Measurements from ENCODE around the gene PRMT9.

The PRMT9 gene

DNA sequence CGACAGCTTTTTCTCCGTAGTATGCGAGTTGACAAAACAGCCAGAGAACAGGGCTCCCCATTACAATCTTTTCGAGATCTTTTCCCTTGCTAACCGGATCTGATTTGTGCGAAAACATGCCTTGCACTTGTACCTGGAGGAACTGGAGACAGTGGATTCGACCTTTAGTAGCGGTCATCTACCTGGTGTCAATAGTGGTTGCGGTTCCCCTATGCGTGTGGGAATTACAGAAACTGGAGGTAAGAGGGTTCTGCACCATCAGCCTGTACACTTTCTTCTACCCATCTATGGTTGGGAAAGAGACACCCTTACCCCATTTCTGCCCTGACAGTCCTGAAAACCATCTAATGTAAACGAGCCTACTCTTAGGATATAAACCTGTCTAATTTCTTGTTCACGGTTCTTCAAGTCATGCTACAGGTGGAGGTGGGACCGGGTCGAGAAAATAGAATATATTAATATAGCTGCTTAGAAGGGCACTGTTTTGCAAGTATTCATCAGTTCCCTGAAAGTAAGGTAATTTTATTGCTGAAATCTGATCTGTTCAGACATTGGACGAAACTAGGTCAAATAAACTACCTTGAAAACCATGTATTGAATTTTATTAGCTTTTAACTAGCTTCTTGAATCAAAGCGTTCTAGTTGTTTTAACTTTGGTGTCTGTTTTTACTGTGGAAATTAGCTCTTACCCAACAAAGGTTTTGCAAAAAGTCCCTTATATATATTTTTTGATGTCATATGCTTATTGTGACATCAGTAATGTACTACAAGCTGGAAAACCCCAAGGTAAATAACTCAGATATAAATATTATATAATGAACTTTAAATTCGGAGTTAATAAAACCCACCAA lies 65.9 kb downstream of the PRMT9 start:
- DNase-seq: no peak

DNA sequence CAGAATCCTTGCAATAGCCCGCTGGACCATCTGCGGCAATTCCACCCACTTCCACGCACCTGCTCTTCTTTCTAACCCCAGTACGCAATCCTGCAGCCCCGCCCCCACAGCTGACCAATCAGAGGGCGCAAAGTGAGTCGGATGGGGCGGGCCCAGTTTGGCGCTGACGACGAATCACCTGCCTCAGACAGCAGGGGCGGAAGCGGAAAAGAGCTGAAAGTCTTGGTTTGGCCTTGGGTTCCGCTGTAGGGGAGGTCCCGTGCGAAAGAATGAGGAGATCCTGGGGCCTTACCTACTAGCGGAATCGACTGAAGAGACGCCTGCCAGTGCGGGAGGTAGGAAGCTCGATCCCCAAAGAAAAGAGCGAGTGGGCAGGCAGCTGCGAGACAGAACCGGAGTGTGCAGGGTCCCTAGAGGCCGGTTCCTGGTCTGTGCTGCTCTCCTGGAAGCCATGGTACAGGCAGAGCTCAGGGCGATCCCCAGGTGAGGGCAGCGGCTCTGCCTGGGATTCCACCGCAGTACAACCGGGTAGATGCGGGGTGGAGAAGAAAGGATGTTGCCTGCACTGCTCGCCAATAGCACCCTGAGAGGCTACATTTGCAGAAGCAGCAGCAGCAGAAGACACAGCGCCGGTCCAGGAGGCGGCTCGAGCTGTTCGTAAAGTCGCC lies 66.7 kb downstream of the PRMT9 start, which contains the start of gene TMEM184C:
Gene TMEM184C (plus strand): TSS at position 225 of the 668 bp plus-strand sequence. CDS start 560 bp downstream, outside the sequence.
- DNase-seq: peak; percentile 99

DNA sequence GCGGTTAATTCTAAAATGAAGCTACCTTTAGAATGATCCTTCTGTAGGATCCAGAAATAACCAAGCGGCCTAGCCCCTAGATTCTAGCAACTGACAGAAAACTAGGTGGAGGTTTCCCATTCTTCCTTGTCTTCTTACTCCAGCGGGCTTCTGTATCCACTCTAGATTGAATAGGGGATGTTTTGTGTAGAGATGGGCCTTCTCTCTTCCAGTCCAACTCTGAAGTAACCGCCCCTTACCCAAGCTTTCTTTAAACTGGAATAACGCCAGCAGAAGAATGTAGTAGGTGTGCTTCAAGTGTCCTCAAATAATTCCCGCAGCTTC lies 67.2 kb downstream of the PRMT9 start:
- no peak for DNase-seq

DNA sequence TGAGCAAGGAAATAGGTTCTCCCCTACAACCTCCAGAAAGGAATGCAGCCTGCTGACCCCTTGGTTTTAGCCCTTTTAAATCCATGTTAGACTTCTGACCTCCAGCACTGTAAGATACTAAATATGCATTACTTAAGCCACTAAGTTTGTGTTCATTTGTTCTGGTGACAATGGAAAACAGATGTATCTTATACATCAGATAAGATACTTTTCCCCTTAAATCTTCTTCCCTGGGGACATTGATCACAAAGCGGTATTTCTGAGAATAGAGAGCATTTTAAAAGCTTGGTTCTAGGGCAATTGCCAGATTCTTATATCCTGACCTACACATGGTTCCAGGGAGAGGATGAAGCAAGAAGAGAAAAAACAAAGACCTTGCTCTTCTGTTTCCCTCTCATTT lies 73.3 kb downstream of the PRMT9 start:
- DNase-seq: no peak

DNA sequence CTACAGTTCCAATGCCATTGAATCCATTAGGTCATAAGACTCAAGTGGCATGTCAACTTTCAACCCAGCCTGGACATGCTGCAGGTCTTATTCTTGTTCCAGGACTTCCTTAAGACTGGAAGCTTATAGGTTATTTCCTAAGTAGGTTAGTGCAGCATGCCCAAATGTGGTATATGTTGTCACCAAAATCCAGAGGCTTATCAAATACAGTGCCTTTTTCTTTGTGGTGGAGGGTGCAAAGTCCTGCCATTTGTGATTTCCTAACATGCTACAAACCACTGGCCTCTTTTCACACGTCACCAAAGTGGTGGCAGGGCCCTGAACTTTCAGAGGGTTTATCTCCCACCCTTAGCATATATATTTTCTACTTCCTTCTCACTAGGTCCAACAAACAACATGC lies 76.5 kb downstream of the PRMT9 start:
- DNase-seq: no peak

DNA sequence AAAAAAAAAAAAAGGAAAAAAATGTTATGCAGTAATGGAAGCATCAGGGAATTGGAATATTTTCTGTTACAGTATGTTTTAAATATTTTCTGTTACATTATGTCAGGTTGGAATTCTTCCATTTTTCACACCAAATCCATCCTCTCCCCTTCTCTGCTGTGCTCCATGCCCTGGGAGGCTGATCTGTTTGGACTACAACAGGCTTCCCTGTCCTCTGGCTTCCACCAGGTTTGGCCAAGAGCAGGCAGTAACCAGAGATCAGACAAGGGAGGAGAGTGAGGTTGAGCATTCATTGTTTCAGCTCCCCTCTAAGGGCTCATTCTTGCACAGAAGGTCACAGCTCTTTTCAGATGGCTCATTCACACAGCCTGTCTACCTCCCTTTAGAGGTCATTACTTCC lies 78.5 kb downstream of the PRMT9 start:
- DNase-seq: no peak

DNA sequence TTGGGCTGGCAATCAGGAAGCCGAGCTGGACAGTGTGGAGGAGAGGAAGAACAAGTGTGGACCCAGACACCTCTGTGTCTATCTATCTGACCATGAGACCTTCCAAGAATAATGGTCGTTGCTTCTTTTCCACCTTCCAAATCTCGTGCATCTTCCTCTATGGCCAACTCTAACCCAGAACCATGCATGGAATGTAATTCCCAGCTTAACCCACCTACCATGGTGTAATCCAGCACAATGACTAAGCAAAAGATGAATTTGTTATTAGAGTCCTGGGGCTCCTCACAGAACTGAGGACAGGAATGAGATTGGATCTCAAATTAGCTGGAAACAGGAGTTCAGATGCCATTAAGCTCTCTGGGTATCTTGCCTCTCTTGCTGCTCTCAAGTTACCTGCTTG lies 84.2 kb downstream of the PRMT9 start:
- DNase-seq: no peak

DNA sequence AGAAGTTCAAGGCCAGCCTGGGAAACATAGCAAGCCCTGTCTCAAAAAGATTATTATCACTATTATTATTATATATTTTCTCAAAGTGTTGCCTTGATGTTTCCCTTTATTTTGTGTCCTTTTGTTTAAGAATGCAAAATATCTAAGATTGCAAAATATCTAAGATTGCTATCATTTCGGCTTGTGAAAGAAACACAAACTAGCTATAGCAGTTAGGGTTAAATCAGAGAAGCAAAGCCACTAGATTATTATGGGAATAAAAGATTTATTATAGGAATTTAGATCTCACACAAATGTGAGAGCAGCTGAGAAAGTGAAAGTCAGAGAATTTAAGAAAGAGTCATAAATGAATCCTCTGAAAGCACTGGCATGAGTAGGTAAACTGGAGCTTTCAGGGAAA lies 84.8 kb downstream of the PRMT9 start:
- no peak for DNase-seq

DNA sequence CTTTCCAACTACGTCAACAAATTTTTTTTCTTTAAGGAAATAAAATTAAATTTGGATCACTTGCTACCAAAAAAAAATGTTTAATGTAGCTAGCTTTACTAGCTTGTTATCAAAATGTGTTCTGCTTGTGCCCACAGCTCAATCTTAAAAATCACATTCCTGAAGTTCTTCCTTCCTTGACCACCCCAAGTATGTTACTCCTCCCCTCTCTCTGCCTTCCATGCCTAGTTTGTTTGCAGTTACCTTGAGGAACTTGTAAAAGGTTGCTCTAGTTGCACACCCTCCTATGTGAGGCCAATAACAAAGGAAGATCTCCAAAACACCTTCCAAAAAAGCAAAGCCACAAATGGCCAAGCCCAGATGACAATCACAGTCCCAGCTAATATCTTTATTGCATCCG lies 86.4 kb downstream of the PRMT9 start:
- no peak for DNase-seq

DNA sequence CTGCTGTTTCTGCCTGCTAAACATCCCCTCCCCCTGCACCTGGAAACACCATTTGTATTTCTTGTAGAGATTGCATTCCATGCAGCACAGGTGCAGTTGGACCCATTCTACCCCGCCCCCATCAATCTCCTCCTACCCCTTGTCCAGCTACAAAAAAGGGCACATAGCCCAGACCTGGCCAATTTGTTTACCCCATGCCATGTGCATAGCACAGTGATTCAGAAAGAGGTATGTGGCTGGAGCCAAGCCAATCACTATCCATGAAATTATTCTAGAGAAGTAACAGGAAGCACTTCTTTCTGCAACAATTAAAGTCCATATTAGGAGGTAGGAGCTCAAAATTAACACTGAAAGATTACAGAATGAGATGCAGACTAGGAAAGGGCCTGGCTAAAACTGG lies 87.0 kb downstream of the PRMT9 start:
- no peak for DNase-seq

DNA sequence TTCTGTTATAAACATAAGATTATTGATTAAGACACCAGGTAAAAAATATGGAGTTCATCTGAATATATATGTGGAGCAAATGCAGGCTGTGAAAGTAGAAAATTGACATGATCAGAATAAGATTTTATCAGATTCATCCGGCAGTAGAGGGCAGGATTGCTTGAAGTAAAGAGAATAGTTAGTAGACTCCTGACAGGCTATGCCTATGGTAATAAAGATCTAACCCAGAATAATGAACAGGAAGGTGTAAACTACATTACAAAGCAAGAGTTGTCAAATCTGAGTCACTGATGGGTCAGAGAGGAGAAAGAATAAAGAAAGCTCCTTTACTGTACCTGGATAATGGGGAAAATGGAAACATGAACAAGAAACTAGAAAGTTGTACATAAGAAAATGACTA lies 87.6 kb downstream of the PRMT9 start:
- no peak for DNase-seq

DNA sequence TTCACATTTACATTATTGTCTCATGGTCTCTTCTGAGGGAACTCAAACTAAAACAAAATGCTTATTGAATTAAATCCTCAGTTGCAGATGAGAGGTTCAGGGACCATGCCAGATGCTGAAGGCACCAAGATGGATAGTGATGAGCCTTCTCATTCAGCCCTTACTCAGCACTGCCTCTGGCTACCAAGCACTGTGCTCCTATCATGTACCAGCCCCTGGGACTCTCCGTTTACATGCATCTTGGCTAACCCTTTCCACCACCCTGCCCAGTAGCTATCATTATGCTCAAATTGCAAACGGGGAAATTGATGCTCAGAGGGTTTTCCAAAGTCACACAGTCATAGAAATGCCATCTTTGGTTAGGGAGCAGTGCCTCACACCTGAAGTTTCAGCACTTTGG lies 89.4 kb downstream of the PRMT9 start:
- no peak for DNase-seq

DNA sequence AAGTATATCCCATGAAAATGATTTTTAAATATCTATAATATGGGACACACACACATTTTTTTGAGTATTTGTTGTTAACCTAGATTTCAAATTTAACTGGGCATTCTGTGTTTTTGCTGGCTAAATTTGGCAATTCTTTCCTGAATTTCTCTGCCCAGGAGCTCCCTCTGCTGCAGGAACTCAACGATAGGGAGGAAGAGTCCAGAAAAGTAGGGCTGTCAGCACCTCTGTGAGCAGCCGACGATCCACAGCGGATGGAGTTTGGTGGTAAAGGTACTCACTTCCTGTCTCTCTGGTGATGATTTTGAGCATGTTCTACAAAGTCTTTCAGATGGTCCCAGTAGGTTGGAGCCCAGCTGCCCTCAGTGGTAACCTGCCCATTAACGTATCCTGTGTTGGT lies 89.9 kb downstream of the PRMT9 start:
- DNase-seq: no peak

DNA sequence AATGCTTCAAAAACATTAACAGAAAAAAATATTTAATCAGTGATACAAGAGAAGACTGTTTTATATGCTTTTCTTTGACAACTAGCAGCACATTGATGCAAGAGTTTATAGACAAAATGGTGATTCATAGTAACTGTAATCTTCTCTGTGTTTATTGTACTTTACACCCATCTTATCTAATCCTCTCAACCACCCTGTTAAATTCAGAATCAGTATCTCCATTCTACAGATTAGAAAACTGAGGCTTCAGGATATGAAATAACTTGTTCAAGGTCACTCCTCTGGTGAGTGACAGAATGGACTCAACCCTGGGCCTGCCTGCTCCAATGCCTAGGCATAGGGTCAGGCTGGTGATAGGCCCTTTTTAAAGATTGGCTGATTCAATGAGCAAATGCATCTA lies 92.9 kb downstream of the PRMT9 start:
- DNase-seq: no peak

DNA sequence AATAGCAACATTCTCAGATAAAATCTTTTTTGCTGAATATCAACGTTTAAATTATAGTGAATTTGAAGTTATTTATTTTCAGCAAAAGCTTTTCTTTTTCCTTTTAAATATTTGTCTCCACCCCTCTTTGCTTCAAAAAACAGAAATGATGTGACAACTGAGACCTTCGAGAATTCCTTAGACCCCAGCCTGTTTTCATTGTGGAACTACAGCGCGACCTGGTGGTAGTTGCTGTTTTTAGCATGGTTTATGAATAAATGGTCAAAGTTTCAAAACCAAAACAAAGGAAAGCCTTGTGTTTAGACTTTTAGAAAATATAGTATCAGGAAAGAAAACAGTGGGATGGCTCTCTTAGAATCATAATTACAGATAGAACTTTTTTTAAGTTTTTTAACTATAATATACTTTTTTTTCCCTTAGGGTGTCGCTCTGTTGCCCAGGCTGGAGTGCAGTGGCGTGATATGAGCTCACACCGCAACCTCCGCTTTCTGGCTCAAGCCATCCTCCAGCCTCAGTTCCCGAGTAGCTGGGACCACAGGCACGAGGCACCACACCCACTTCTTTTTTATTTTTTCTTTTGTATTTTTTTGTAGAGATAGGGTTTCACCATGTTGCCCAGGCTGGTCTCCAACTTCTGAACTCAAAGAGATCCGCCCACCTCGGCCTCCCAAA lies 93.6 kb downstream of the PRMT9 start:
- DNase-seq: peak; percentile 20

DNA sequence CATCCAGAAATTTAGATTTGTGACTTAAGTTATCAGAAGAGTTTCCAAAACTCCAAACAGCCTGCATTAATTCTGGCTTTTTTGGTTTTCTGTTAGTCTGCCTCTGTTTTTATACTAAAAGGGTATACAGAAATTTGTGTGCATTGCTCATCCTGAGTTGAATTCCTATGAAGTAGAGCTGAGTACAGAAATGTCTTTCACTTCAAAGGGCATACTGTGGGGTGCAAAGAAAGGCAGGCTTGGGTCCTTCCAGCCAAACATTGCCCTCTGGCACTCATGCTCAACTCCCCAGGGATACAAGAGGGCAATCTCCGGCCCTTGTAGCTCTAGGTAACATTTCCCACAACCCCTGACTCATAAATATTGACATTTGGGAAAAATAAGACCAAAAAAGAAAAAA lies 94.4 kb downstream of the PRMT9 start:
- no peak for DNase-seq

Data from activated gamma-delta T cell treated with Interleukin-2 at 50 U/mL for 16 hours (primary cell).